ENCODE data around the gene KRTAP12-4.
"Not testable (repeated sequence)": the region's sequence is repeated elsewhere in the genome, so short reads cannot be mapped to it uniquely, and the experiment has no call there.

The KRTAP12-4 gene

DNA sequence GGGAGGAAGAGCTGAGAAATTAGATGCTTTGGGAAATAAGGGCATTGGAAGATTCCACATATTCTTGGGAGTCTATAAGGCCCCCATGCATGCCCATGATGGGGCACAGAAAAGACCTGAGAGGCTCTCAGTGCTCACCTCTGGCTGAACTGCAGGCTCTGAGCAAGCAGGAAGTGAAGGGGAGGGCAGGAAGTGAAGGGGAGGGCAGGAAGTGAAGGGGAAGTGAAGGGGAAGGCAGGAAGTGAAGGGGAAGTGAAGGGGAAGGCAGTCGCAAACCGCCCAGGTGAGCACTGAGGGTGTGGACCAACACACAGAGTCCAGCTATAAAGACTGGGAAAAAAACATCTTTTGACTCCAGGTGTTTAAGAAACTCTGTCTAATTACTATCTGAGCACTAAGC lies 24.0 kb downstream of the KRTAP12-4 start:
- no peak for DNase-seq (ENCODE audit: low spot score)

- DNase-seq (ENCODE audit: low spot score): no peak
Observed at GRCh38 chr21:44628707-44629391, 25.6 kb downstream of the KRTAP12-4 start.

- not testable (repeated sequence) for DNase-seq (ENCODE audit: low spot score)
Observed at GRCh38 chr21:44627831-44628233, 26.6 kb downstream of the KRTAP12-4 start.

DNA sequence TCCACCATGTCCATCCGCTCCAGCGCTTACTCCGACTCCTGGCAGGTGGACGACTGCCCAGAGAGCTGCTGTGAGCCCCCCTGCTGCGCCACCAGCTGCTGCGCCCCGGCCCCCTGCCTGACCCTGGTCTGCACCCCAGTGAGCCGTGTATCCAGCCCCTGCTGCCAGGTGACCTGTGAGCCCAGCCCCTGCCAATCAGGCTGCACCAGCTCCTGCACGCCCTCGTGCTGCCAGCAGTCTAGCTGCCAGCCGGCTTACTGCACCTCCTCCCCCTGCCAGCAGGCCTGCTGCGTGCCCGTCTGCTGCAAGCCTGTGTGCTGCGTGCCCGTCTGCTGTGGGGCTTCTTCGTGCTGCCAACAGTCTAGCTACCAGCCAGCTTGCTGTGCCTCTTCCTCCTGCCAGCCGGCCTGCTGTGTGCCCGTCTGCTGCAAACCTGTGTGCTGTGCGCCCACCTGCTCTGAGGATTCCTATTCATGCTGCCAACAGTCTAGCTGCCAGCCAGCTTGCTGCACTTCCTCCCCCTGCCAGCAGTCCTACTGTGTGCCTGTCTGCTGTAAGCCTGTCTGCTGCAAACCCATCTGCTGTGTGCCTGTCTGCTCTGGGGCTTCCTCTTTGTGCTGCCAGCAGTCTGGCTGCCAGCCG lies 27.2 kb downstream of the KRTAP12-4 start:
- DNase-seq (ENCODE audit: low spot score): not testable (repeated sequence)

DNA sequence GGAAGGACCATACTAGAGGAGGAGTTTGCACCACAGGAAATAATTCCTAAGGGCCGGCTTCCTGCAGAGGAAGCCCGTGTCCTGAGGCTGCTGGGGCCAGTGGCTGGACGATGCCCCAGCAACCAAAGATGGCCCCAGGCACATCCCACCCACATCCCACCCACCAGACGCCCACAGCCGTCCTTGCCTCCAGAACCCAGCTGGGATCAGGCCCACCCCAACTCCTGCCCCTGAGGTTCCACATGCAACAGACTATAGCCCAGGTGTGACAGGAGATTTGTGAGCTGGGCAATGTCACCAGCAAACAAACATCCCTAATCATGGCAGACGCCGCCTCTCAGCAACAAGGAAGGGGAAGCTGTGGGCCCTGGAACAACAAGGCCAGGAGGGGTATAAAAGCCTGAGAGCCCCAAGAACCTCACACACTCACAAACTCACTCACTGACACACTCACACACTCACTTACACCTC lies 27.8 kb downstream of the KRTAP12-4 start, which contains the start of gene KRTAP10-9:
TSS of gene KRTAP10-9 (plus strand) at position 421 of the 471 bp plus-strand sequence. CDS start 79 bp downstream, outside the sequence.
- DNase-seq (ENCODE audit: low spot score): no peak

- no peak for DNase-seq (ENCODE audit: low spot score)
Observed at GRCh38 chr21:44626262-44626661, 28.2 kb downstream of the KRTAP12-4 start.

DNA sequence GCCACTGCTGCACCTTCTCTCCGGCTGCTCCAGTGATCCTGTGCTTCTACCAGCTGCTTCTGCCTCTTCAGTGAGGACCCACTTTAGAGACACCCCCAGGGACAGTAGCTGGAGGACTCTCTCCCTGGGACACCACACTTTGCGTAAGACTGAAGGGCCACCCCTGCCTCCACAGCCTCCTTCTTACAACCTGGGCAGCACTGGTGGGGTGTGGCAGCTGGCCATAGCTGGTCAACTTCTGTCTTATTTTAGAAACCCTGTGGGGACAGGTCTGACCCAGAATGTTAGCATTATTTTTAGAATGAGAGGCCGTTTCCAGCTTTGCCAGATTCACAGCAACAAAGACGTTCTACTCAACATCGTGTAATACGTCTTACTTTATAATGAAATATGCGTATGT lies 28.7 kb downstream of the KRTAP12-4 start:
- no peak for DNase-seq (ENCODE audit: low spot score)

DNA sequence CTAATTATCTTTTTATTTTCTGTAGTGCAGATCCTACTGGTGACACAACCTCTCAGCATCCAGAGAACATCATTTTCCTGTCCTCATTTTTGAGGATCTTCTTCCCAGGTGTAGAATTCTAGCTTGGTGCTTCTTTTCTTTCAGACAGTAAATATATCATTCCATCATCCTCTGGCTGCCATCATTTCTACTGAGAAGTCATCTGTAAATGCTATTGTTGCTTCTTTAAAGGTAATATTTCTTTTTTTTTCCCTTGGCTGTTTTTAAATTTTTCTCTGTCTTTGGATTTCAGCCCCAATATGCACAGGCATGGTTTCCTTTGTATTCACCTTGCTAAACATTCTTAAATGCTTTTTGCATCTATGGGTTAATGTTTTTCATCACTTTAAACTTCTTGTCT lies 30.9 kb downstream of the KRTAP12-4 start:
- no peak for DNase-seq (ENCODE audit: low spot score)

DNA sequence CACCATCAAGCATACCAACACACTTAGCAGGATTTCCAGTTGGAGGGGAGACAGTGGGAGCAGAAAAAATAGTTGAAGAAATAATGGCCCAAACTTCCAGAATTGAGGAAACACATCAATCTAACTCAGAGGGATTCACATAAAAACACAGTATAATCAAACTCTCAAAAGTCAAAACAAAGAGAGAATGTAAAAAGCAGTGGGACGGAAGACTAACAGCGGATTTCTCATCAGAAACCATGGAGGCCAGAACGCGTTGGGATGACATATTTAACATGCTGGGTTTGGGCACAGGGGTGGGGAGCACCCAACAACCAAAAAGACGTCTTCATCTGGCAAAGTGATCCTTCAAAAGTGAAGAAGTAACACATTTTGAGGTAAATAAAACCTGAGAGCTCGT lies 34.6 kb downstream of the KRTAP12-4 start:
- no peak for DNase-seq (ENCODE audit: low spot score)

DNA sequence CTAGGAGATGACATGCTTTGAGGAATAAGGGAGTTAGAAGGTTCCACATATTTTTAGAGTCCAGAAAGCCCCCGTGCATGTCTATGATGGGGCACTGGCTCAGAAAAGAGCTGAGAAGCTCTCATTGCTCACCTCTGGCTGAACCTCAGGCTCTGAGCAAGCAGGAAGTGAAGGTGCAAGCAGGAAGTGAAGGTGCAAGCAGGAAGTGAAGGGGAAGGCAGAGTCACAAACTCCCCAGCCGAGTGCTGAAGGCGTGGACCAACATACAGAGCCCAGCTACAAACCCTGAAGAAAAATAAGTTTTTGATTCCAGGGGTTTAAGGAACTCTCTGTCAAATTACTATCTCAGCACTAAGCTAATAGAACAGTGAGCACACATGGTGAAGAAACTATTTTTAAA lies 35.5 kb downstream of the KRTAP12-4 start:
- no peak for DNase-seq (ENCODE audit: low spot score)

GRCh38 chr21:44618504-44618903 lies 36.0 kb downstream of the KRTAP12-4 start:
- DNase-seq (ENCODE audit: low spot score): no peak

- DNase-seq (ENCODE audit: low spot score): no peak
Observed at GRCh38 chr21:44617071-44617501, 37.4 kb downstream of the KRTAP12-4 start.

DNA sequence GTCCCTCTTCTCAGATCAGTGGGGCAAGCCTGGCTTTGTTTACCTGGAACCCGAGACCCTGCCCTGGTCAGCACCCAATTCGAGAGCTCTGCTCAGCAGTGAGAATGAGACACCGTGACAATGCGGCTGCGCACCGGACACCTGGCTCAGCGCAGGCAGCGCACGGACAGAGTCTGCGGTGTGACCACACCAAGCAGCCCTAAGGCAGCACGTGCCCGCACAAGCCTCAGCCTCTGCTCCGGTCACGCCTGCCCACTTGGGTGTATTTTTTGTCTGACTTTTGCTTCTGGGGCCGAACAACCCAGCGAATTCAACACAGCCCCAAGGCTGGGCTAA lies 37.9 kb downstream of the KRTAP12-4 start:
- DNase-seq (ENCODE audit: low spot score): no peak

DNA sequence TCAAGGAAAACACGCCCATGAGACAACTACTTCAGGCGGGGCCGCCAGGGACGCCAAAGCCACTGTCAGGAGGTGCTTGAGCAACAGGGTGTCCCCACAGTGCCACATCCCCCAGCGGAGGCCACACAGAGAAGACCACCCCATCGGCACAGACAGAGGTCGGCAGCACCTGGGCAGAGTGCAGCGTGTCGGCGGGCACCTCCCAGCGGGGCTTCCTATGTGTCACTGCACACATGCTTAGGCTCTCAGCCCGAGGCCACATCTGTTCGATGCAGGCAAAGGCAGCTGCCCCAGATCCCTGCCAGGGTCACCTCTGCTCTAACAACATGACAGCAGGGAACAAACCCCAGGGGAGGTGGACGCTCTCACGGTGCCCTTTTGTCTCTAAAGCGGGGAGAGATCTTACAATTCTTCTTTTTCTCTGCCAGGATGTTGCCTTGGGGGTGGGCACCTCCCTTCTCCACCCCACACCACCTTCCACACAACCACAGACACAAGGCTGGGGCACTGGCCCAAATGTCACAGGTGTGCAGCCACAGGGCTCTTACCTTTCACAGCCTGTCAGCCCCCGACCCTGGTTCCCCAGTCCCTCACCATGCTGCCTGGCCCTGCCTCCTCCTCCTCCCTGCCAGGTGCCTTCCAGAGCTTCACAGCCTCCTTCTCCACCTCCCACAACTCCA lies 38.4 kb downstream of the KRTAP12-4 start:
- no peak for DNase-seq (ENCODE audit: low spot score)

DNA sequence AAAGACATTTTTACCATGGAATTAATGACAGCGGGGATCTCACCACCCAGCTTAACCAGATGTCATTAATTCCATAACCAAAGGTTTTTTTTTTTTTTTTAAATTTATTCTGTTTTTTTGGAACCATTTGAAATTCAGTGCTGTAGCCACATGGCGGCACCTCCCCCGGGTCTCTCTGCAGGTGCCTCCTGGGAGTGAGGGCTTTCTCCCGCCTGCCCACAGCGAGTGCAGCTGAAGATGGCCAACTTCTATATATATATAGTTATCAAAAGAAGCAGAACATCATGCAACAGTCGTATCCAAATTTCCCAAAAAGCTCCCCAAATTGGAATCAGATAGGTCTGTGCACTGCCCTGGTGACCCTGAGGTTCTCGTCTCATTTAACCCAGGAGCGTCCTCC lies 39.0 kb downstream of the KRTAP12-4 start:
- no peak for DNase-seq (ENCODE audit: low spot score)

GRCh38 chr21:44614961-44615391 lies 39.5 kb downstream of the KRTAP12-4 start:
- DNase-seq (ENCODE audit: low spot score): no peak

GRCh38 chr21:44614161-44614631 lies 40.3 kb downstream of the KRTAP12-4 start:
- DNase-seq (ENCODE audit: low spot score): no peak

- no peak for DNase-seq (ENCODE audit: low spot score)
Observed at GRCh38 chr21:44613386-44614155, 40.9 kb downstream of the KRTAP12-4 start.

- DNase-seq (ENCODE audit: low spot score): no peak
Observed at GRCh38 chr21:44612669-44613229, 41.7 kb downstream of the KRTAP12-4 start.

DNA sequence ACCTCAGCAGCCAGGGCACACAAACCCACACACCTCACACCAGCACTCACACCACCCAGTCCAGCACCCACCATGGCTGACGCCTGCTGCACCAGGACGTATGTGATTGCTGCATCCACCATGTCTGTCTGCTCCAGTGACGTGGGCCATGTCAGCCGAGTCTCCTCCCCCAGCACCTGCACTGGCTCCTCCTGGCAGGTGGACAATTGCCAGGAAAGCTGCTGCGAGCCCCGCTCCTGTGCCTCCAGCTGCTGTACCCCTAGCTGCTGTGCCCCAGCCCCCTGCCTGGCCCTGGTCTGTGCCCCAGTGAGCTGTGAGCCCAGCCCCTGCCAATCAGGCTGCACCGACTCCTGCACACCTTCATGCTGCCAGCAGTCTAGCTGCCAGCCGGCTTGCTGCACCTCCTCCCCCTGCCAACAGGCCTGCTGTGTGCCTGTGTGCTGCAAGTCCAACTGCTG lies 42.4 kb downstream of the KRTAP12-4 start, which contains the start of gene KRTAP10-8:
TSS of gene KRTAP10-8 (plus strand) at position 51 of the 458 bp plus-strand sequence. CDS start at position 73, 22 bp downstream.
- no peak for DNase-seq (ENCODE audit: low spot score)

- DNase-seq (ENCODE audit: low spot score): no peak
Observed at GRCh38 chr21:44611551-44611950, 42.9 kb downstream of the KRTAP12-4 start.

Data from germinal center (tissue), 1 donor.